SK-N-SH (cell line): Measurements from ENCODE around the gene POLR1A.

Experiments used
- CHD2 ChIP-seq: fragments of 150-350 bp; IDR thresholded peaks from 2 replicates; pipeline ENCODE4 v1.6.1; 2018; ENCODE audit warnings: low read length; ENCODE audit not compliant: partially characterized antibody
- EP300 ChIP-seq, 2 experiments: IDR thresholded peaks; 2 replicates each; pipeline versions ENCODE4 v1.4.0 to v1.6.1; 2012; ENCODE audit warnings: borderline replicate concordance in 1 of 2, low read depth in 1 of 2, low read length in 1 of 2
- EZH2phosphoT487 ChIP-seq: fragments of 200-600 bp; sonication (generic); IDR thresholded peaks from 2 replicates; pipeline ENCODE4 v1.6.1; 2017; ENCODE audit warnings: low read depth, mixed run types, mild to moderate bottlenecking, antibody characterized with exemption, moderate library complexity, borderline replicate concordance
- FOXJ3 ChIP-seq: sonication (generic); formaldehyde crosslinking; IDR thresholded peaks from 2 replicates; pipeline ENCODE4 v1.5.1; 2020; ENCODE audit warnings: mild to moderate bottlenecking, missing genetic modification reagents
- GABPA ChIP-seq: IDR thresholded peaks from 2 replicates; pipeline ENCODE4 v1.4.0; 2012; ENCODE audit warnings: low read depth, mild to moderate bottlenecking
- MXI1 ChIP-seq: IDR thresholded peaks from 2 replicates; pipeline ENCODE4 v1.6.1; 2012; ENCODE audit warnings: mild to moderate bottlenecking, low read depth, low read length, improper control_type of control experiment
- POLR2AphosphoS5 ChIP-seq: IDR thresholded peaks from 2 replicates; pipeline ENCODE4 v1.6.1; 2012; ENCODE audit warnings: low read depth, low read length
- RAD21 ChIP-seq: IDR thresholded peaks from 2 replicates; pipeline ENCODE4 v1.6.1; 2012; ENCODE audit warnings: mild to moderate bottlenecking, low read length
- SIN3A ChIP-seq: IDR thresholded peaks from 2 replicates; pipeline ENCODE4 v1.6.1; 2012; ENCODE audit warnings: low read depth, mild to moderate bottlenecking, low read length, moderate library complexity, borderline replicate concordance
- SMC3 ChIP-seq: IDR thresholded peaks from 2 replicates; pipeline ENCODE4 v1.6.1; 2012; ENCODE audit warnings: low read depth, low read length, improper control_type of control experiment
- TF ChIP-seq, protein P1 (sequence below): fragments of 200-600 bp; sonication (generic); IDR thresholded peaks from 2 replicates; pipeline ENCODE4 v1.6.1; 2017; ENCODE audit warnings: antibody characterized with exemption, mild to moderate bottlenecking, moderate library complexity
- TF ChIP-seq, protein P2 (sequence below): IDR thresholded peaks from 2 replicates; pipeline ENCODE4 v1.4.0; 2012; ENCODE audit warnings: low read depth
- TF ChIP-seq, protein P3 (sequence below): fragments of 150-350 bp; IDR thresholded peaks from 2 replicates; pipeline ENCODE4 v1.6.1; 2017; ENCODE audit warnings: antibody characterized with exemption, low read length, low read depth, borderline replicate concordance

DNA sequence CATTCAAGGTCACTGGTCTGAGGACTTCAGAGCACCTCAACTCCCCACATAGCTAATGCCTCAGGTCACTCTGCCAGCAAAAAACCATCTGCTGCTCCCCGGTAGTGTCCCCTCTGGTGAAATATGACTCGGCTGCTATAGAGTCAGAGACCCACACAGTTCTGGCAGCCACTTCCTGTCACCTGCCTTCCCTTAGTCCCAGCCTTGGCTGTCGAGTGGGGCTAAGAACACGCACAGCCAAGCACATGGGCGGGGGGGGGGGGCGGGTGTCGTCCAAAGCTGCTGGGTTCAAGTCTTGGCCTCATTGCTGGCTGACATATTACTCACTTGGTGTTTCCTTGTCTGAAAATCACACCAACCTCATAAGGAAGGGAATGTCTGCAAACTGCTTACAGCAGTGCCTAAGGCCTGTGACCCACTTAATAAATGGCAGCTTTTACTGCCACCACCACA lies 37.5 kb downstream of the POLR1A start:
- TF ChIP-seq SIN3A (no peak), EP300 (IDR thresholded peaks at IDR 0.05; ENCODE audit: borderline replicate concordance in 1 of 2, low read depth in 1 of 2, low read length in 1 of 2) (no peak), FOXJ3 (CRISPR knock-in tag) (no peak), SMC3 (no peak), POLR2AphosphoS5 (no peak), EZH2phosphoT487 (no peak), MXI1 (no peak), RAD21 (no peak), CHD2 (no peak), GABPA (no peak)
- TF ChIP-seq, protein P1, sequence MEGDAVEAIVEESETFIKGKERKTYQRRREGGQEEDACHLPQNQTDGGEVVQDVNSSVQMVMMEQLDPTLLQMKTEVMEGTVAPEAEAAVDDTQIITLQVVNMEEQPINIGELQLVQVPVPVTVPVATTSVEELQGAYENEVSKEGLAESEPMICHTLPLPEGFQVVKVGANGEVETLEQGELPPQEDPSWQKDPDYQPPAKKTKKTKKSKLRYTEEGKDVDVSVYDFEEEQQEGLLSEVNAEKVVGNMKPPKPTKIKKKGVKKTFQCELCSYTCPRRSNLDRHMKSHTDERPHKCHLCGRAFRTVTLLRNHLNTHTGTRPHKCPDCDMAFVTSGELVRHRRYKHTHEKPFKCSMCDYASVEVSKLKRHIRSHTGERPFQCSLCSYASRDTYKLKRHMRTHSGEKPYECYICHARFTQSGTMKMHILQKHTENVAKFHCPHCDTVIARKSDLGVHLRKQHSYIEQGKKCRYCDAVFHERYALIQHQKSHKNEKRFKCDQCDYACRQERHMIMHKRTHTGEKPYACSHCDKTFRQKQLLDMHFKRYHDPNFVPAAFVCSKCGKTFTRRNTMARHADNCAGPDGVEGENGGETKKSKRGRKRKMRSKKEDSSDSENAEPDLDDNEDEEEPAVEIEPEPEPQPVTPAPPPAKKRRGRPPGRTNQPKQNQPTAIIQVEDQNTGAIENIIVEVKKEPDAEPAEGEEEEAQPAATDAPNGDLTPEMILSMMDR: no peak
- TF ChIP-seq, protein P2, sequence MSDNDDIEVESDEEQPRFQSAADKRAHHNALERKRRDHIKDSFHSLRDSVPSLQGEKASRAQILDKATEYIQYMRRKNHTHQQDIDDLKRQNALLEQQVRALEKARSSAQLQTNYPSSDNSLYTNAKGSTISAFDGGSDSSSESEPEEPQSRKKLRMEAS: no peak
- TF ChIP-seq, protein P3, sequence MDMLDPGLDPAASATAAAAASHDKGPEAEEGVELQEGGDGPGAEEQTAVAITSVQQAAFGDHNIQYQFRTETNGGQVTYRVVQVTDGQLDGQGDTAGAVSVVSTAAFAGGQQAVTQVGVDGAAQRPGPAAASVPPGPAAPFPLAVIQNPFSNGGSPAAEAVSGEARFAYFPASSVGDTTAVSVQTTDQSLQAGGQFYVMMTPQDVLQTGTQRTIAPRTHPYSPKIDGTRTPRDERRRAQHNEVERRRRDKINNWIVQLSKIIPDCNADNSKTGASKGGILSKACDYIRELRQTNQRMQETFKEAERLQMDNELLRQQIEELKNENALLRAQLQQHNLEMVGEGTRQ: no peak
